ENCODE results near the gene VTI1A. TPM values are rescaled to one million over a fixed set of nuclear protein-coding genes. Genes with fewer than 3 reads are reported as not detected.

VTI1A gene
- total RNA-seq, 1 donor from 2014 or later, result 33.3 TPM

GRCh38 chr10:112841549-112841948, 394.5 kb downstream of the VTI1A start:
- Histone ChIP-seq H3K9ac (ENCODE audit: low read length) (no peak overlapping the region), H3K4me3 (ENCODE audit: insufficient read depth, low read depth, low read length) (no peak overlapping the region), H3K9me3 (ENCODE audit: insufficient read depth, low read depth, low read length) (no peaks in the 10 kb centered on the region), H4K20me1 (ENCODE audit: insufficient read depth, low read length) (no peaks in the 10 kb centered on the region), H2AFZ (ENCODE audit: low read depth, low read length) (no peak overlapping the region), H3K4me2 (ENCODE audit: low read length) (no peak overlapping the region), H3K36me3 (ENCODE audit: insufficient read depth, low read length) (no peaks in the 10 kb centered on the region), H3K27ac (ENCODE audit: low read depth, low read length) (no peak overlapping the region), H3K79me2 (ENCODE audit: insufficient read depth, low read length) (no peaks in the 10 kb centered on the region), H3K27me3 (ENCODE audit: insufficient read depth, low read length) (no peaks in the 10 kb centered on the region), H3K4me1 (ENCODE audit: insufficient read depth, low read length) (no peaks in the 10 kb centered on the region)
- Mint-ChIP-seq H3K4me3 (ENCODE audit: unreplicated experiment) (no peak overlapping the region), H3K27ac (ENCODE audit: unreplicated experiment) (no peak overlapping the region), H3K36me3 (ENCODE audit: low read depth, unreplicated experiment) (peaks cover 4% of the 10 kb centered on the region), H3K4me1 (ENCODE audit: low read depth, unreplicated experiment) (no peaks in the 10 kb centered on the region), H3K9me3 (ENCODE audit: unreplicated experiment) (peaks cover 6% of the 10 kb centered on the region), H3K27me3 (ENCODE audit: low read depth, unreplicated experiment) (peaks cover 16% of the 10 kb centered on the region)
- FAIRE-seq (no peak), DNase-seq (ENCODE audit: low read depth) (no peak)
- no peak for TF ChIP-seq CTCF (IDR thresholded peaks at IDR 0.05; ENCODE audit: insufficient read depth, low read depth, low read length)
- no peak for TF ChIP-seq EZH2 (IDR thresholded peaks at IDR 0.05; ENCODE audit: insufficient read depth, low read length)

GRCh38 chr10:112842832-112843360, 395.9 kb downstream of the VTI1A start:
- no peak overlapping the region for H3K27ac ChIP-seq (ENCODE audit: low read depth, low read length)
- H3K36me3 ChIP-seq (ENCODE audit: insufficient read depth, low read length), result no peaks in the 10 kb centered on the region
- no peak overlapping the region for H3K4me3 Mint-ChIP-seq (ENCODE audit: unreplicated experiment)
- peaks cover 8% of the 10 kb centered on the region for H3K9me3 ChIP-seq (ENCODE audit: insufficient read depth, low read depth, low read length)
- no peaks in the 10 kb centered on the region for H3K4me1 ChIP-seq (ENCODE audit: insufficient read depth, low read length)
- DNase-seq (ENCODE audit: low read depth) (no peak), FAIRE-seq (no peak)
- no peak overlapping the region for H2AFZ ChIP-seq (ENCODE audit: low read depth, low read length)
- no peak overlapping the region for H3K4me3 ChIP-seq (ENCODE audit: insufficient read depth, low read depth, low read length)
- H3K27ac Mint-ChIP-seq (ENCODE audit: unreplicated experiment), result no peak overlapping the region
- H3K4me1 Mint-ChIP-seq (ENCODE audit: low read depth, unreplicated experiment), result no peaks in the 10 kb centered on the region
- no peaks in the 10 kb centered on the region for H4K20me1 ChIP-seq (ENCODE audit: insufficient read depth, low read length)
- H3K9ac ChIP-seq (ENCODE audit: low read length), result no peak overlapping the region
- no peaks in the 10 kb centered on the region for H3K27me3 ChIP-seq (ENCODE audit: insufficient read depth, low read length)
- TF ChIP-seq CTCF (IDR thresholded peaks at IDR 0.05; ENCODE audit: insufficient read depth, low read depth, low read length) (no peak), EZH2 (IDR thresholded peaks at IDR 0.05; ENCODE audit: insufficient read depth, low read length) (no peak)
- H3K4me2 ChIP-seq (ENCODE audit: low read length), result no peak overlapping the region
- peaks cover 11% of the 10 kb centered on the region for H3K9me3 Mint-ChIP-seq (ENCODE audit: unreplicated experiment)
- no peaks in the 10 kb centered on the region for H3K79me2 ChIP-seq (ENCODE audit: insufficient read depth, low read length)
- H3K36me3 Mint-ChIP-seq (ENCODE audit: low read depth, unreplicated experiment), result peaks cover 6% of the 10 kb centered on the region
- peaks cover 14% of the 10 kb centered on the region for H3K27me3 Mint-ChIP-seq (ENCODE audit: low read depth, unreplicated experiment)

GRCh38 chr10:112843623-112844022, 396.6 kb downstream of the VTI1A start:
- peaks cover 6% of the 10 kb centered on the region for H3K36me3 Mint-ChIP-seq (ENCODE audit: low read depth, unreplicated experiment)
- Histone ChIP-seq H3K79me2 (ENCODE audit: insufficient read depth, low read length) (no peaks in the 10 kb centered on the region), H3K27me3 (ENCODE audit: insufficient read depth, low read length) (no peaks in the 10 kb centered on the region), H3K4me3 (ENCODE audit: insufficient read depth, low read depth, low read length) (no peak overlapping the region), H4K20me1 (ENCODE audit: insufficient read depth, low read length) (no peaks in the 10 kb centered on the region), H3K27ac (ENCODE audit: low read depth, low read length) (no peak overlapping the region), H3K9me3 (ENCODE audit: insufficient read depth, low read depth, low read length) (peaks cover 13% of the 10 kb centered on the region), H3K9ac (ENCODE audit: low read length) (no peak overlapping the region), H3K4me2 (ENCODE audit: low read length) (no peak overlapping the region), H2AFZ (ENCODE audit: low read depth, low read length) (no peak overlapping the region), H3K4me1 (ENCODE audit: insufficient read depth, low read length) (no peaks in the 10 kb centered on the region), H3K36me3 (ENCODE audit: insufficient read depth, low read length) (no peaks in the 10 kb centered on the region)
- H3K9me3 Mint-ChIP-seq (ENCODE audit: unreplicated experiment), result peaks cover 13% of the 10 kb centered on the region
- H3K27ac Mint-ChIP-seq (ENCODE audit: unreplicated experiment), result no peak overlapping the region
- no peak overlapping the region for H3K4me3 Mint-ChIP-seq (ENCODE audit: unreplicated experiment)
- peaks cover 11% of the 10 kb centered on the region for H3K27me3 Mint-ChIP-seq (ENCODE audit: low read depth, unreplicated experiment)
- FAIRE-seq, result no peak
- H3K4me1 Mint-ChIP-seq (ENCODE audit: low read depth, unreplicated experiment), result no peaks in the 10 kb centered on the region
- TF ChIP-seq CTCF (IDR thresholded peaks at IDR 0.05; ENCODE audit: insufficient read depth, low read depth, low read length) (no peak), EZH2 (IDR thresholded peaks at IDR 0.05; ENCODE audit: insufficient read depth, low read length) (no peak)
- no peak for DNase-seq (ENCODE audit: low read depth)

Measured in astrocyte (in vitro differentiated cells and primary cell).